Myocyte (in vitro differentiated cells): ENCODE measurements around the gene PRMT9. TPM values are rescaled to one million over a fixed set of nuclear protein-coding genes. Genes with fewer than 3 reads are reported as not detected.

ENCODE experiments used
- DNase-seq: peaks from one replicate; pipeline ENCODE4 v3.0.0-alpha.2; 2012; ENCODE audit warnings: low read depth
- total RNA-seq: library from RNA; depleted of rRNA; stranded (reverse); fragments of >200 nt; gene quantifications from 2 replicates; pipeline ENCODE4 v1.2.3, GENCODE V29; 2014

Gene PRMT9
- total RNA-seq, 1 donor from 2014 or later: 8.9 TPM

DNA sequence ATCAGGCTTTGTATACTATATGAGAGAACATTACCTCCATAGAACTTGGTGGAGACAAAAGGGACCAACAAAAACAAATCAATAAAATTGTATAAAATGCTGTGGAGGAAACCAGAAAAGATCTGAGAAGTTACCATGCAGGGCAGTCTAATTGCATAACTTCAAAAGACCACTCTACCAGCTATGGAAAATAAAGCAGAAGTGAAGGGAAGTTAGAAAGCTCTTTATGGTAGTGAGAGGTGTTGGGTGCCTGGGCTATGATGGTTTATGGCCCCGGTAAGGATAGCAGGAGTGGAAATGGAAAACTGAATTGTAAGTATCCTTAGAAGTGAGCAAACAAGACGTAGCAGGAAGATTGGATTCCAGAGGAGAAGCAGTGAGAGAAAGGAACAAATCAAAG is 63.6 kb downstream of the PRMT9 start:
- no peak for DNase-seq

DNA sequence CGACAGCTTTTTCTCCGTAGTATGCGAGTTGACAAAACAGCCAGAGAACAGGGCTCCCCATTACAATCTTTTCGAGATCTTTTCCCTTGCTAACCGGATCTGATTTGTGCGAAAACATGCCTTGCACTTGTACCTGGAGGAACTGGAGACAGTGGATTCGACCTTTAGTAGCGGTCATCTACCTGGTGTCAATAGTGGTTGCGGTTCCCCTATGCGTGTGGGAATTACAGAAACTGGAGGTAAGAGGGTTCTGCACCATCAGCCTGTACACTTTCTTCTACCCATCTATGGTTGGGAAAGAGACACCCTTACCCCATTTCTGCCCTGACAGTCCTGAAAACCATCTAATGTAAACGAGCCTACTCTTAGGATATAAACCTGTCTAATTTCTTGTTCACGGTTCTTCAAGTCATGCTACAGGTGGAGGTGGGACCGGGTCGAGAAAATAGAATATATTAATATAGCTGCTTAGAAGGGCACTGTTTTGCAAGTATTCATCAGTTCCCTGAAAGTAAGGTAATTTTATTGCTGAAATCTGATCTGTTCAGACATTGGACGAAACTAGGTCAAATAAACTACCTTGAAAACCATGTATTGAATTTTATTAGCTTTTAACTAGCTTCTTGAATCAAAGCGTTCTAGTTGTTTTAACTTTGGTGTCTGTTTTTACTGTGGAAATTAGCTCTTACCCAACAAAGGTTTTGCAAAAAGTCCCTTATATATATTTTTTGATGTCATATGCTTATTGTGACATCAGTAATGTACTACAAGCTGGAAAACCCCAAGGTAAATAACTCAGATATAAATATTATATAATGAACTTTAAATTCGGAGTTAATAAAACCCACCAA is 65.9 kb downstream of the PRMT9 start:
- DNase-seq: no peak

DNA sequence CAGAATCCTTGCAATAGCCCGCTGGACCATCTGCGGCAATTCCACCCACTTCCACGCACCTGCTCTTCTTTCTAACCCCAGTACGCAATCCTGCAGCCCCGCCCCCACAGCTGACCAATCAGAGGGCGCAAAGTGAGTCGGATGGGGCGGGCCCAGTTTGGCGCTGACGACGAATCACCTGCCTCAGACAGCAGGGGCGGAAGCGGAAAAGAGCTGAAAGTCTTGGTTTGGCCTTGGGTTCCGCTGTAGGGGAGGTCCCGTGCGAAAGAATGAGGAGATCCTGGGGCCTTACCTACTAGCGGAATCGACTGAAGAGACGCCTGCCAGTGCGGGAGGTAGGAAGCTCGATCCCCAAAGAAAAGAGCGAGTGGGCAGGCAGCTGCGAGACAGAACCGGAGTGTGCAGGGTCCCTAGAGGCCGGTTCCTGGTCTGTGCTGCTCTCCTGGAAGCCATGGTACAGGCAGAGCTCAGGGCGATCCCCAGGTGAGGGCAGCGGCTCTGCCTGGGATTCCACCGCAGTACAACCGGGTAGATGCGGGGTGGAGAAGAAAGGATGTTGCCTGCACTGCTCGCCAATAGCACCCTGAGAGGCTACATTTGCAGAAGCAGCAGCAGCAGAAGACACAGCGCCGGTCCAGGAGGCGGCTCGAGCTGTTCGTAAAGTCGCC is 66.7 kb downstream of the PRMT9 start, which contains the start of gene TMEM184C:
TSS of gene TMEM184C (plus strand) at position 225 of the 668 bp plus-strand sequence. CDS start 560 bp downstream, outside the sequence.
- peak; percentile 99 for DNase-seq

DNA sequence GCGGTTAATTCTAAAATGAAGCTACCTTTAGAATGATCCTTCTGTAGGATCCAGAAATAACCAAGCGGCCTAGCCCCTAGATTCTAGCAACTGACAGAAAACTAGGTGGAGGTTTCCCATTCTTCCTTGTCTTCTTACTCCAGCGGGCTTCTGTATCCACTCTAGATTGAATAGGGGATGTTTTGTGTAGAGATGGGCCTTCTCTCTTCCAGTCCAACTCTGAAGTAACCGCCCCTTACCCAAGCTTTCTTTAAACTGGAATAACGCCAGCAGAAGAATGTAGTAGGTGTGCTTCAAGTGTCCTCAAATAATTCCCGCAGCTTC is 67.2 kb downstream of the PRMT9 start:
- DNase-seq: no peak

DNA sequence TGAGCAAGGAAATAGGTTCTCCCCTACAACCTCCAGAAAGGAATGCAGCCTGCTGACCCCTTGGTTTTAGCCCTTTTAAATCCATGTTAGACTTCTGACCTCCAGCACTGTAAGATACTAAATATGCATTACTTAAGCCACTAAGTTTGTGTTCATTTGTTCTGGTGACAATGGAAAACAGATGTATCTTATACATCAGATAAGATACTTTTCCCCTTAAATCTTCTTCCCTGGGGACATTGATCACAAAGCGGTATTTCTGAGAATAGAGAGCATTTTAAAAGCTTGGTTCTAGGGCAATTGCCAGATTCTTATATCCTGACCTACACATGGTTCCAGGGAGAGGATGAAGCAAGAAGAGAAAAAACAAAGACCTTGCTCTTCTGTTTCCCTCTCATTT is 73.3 kb downstream of the PRMT9 start:
- no peak for DNase-seq

DNA sequence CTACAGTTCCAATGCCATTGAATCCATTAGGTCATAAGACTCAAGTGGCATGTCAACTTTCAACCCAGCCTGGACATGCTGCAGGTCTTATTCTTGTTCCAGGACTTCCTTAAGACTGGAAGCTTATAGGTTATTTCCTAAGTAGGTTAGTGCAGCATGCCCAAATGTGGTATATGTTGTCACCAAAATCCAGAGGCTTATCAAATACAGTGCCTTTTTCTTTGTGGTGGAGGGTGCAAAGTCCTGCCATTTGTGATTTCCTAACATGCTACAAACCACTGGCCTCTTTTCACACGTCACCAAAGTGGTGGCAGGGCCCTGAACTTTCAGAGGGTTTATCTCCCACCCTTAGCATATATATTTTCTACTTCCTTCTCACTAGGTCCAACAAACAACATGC is 76.5 kb downstream of the PRMT9 start:
- no peak for DNase-seq

DNA sequence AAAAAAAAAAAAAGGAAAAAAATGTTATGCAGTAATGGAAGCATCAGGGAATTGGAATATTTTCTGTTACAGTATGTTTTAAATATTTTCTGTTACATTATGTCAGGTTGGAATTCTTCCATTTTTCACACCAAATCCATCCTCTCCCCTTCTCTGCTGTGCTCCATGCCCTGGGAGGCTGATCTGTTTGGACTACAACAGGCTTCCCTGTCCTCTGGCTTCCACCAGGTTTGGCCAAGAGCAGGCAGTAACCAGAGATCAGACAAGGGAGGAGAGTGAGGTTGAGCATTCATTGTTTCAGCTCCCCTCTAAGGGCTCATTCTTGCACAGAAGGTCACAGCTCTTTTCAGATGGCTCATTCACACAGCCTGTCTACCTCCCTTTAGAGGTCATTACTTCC is 78.5 kb downstream of the PRMT9 start:
- no peak for DNase-seq

DNA sequence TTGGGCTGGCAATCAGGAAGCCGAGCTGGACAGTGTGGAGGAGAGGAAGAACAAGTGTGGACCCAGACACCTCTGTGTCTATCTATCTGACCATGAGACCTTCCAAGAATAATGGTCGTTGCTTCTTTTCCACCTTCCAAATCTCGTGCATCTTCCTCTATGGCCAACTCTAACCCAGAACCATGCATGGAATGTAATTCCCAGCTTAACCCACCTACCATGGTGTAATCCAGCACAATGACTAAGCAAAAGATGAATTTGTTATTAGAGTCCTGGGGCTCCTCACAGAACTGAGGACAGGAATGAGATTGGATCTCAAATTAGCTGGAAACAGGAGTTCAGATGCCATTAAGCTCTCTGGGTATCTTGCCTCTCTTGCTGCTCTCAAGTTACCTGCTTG is 84.2 kb downstream of the PRMT9 start:
- peak; percentile 53 for DNase-seq

DNA sequence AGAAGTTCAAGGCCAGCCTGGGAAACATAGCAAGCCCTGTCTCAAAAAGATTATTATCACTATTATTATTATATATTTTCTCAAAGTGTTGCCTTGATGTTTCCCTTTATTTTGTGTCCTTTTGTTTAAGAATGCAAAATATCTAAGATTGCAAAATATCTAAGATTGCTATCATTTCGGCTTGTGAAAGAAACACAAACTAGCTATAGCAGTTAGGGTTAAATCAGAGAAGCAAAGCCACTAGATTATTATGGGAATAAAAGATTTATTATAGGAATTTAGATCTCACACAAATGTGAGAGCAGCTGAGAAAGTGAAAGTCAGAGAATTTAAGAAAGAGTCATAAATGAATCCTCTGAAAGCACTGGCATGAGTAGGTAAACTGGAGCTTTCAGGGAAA is 84.8 kb downstream of the PRMT9 start:
- DNase-seq: no peak

DNA sequence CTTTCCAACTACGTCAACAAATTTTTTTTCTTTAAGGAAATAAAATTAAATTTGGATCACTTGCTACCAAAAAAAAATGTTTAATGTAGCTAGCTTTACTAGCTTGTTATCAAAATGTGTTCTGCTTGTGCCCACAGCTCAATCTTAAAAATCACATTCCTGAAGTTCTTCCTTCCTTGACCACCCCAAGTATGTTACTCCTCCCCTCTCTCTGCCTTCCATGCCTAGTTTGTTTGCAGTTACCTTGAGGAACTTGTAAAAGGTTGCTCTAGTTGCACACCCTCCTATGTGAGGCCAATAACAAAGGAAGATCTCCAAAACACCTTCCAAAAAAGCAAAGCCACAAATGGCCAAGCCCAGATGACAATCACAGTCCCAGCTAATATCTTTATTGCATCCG is 86.4 kb downstream of the PRMT9 start:
- DNase-seq: no peak

DNA sequence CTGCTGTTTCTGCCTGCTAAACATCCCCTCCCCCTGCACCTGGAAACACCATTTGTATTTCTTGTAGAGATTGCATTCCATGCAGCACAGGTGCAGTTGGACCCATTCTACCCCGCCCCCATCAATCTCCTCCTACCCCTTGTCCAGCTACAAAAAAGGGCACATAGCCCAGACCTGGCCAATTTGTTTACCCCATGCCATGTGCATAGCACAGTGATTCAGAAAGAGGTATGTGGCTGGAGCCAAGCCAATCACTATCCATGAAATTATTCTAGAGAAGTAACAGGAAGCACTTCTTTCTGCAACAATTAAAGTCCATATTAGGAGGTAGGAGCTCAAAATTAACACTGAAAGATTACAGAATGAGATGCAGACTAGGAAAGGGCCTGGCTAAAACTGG is 87.0 kb downstream of the PRMT9 start:
- peak; percentile 73 for DNase-seq

DNA sequence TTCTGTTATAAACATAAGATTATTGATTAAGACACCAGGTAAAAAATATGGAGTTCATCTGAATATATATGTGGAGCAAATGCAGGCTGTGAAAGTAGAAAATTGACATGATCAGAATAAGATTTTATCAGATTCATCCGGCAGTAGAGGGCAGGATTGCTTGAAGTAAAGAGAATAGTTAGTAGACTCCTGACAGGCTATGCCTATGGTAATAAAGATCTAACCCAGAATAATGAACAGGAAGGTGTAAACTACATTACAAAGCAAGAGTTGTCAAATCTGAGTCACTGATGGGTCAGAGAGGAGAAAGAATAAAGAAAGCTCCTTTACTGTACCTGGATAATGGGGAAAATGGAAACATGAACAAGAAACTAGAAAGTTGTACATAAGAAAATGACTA is 87.6 kb downstream of the PRMT9 start:
- DNase-seq: no peak

DNA sequence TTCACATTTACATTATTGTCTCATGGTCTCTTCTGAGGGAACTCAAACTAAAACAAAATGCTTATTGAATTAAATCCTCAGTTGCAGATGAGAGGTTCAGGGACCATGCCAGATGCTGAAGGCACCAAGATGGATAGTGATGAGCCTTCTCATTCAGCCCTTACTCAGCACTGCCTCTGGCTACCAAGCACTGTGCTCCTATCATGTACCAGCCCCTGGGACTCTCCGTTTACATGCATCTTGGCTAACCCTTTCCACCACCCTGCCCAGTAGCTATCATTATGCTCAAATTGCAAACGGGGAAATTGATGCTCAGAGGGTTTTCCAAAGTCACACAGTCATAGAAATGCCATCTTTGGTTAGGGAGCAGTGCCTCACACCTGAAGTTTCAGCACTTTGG is 89.4 kb downstream of the PRMT9 start:
- no peak for DNase-seq

DNA sequence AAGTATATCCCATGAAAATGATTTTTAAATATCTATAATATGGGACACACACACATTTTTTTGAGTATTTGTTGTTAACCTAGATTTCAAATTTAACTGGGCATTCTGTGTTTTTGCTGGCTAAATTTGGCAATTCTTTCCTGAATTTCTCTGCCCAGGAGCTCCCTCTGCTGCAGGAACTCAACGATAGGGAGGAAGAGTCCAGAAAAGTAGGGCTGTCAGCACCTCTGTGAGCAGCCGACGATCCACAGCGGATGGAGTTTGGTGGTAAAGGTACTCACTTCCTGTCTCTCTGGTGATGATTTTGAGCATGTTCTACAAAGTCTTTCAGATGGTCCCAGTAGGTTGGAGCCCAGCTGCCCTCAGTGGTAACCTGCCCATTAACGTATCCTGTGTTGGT is 89.9 kb downstream of the PRMT9 start:
- DNase-seq: no peak

DNA sequence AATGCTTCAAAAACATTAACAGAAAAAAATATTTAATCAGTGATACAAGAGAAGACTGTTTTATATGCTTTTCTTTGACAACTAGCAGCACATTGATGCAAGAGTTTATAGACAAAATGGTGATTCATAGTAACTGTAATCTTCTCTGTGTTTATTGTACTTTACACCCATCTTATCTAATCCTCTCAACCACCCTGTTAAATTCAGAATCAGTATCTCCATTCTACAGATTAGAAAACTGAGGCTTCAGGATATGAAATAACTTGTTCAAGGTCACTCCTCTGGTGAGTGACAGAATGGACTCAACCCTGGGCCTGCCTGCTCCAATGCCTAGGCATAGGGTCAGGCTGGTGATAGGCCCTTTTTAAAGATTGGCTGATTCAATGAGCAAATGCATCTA is 92.9 kb downstream of the PRMT9 start:
- DNase-seq: no peak

DNA sequence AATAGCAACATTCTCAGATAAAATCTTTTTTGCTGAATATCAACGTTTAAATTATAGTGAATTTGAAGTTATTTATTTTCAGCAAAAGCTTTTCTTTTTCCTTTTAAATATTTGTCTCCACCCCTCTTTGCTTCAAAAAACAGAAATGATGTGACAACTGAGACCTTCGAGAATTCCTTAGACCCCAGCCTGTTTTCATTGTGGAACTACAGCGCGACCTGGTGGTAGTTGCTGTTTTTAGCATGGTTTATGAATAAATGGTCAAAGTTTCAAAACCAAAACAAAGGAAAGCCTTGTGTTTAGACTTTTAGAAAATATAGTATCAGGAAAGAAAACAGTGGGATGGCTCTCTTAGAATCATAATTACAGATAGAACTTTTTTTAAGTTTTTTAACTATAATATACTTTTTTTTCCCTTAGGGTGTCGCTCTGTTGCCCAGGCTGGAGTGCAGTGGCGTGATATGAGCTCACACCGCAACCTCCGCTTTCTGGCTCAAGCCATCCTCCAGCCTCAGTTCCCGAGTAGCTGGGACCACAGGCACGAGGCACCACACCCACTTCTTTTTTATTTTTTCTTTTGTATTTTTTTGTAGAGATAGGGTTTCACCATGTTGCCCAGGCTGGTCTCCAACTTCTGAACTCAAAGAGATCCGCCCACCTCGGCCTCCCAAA is 93.6 kb downstream of the PRMT9 start:
- DNase-seq: peak; percentile 87

DNA sequence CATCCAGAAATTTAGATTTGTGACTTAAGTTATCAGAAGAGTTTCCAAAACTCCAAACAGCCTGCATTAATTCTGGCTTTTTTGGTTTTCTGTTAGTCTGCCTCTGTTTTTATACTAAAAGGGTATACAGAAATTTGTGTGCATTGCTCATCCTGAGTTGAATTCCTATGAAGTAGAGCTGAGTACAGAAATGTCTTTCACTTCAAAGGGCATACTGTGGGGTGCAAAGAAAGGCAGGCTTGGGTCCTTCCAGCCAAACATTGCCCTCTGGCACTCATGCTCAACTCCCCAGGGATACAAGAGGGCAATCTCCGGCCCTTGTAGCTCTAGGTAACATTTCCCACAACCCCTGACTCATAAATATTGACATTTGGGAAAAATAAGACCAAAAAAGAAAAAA is 94.4 kb downstream of the PRMT9 start:
- DNase-seq: peak; percentile 27

Other genes with a start within 250 kb of the PRMT9 start
- gene EDNRA, start 203.1 kb downstream of the PRMT9 start, total RNA-seq: 22.3 and 42.8 TPM in 2 replicates
- 35.4 and 36.1 TPM in 2 replicates for gene TMEM184C, start 66.8 kb downstream of the PRMT9 start, total RNA-seq
- gene ARHGAP10, start 47.9 kb upstream of the PRMT9 start, total RNA-seq: 27.0 and 37.0 TPM in 2 replicates